ENCODE results near the gene GRIN2A.

The GRIN2A gene

GRCh38 chr16:10226987-10227306 lies 44.7 kb upstream of the GRIN2A start:
- DNase-seq (ENCODE audit: low read depth in 1 of 2, low spot score in 1 of 2) = no peak
- no peak overlapping the region for H3K27ac ChIP-seq (replicated peaks)
- TF ChIP-seq REST (IDR thresholded peaks at IDR 0.05; ENCODE audit: insufficient replicate concordance, low read depth) = no peak
- no peak for TF ChIP-seq CTCF (IDR thresholded peaks at IDR 0.05; ENCODE audit: insufficient read depth, low read length)
- no peak for TF ChIP-seq POLR2AphosphoS5 (IDR thresholded peaks at IDR 0.05; ENCODE audit: low read depth)
- no peak for TF ChIP-seq GABPA (IDR thresholded peaks at IDR 0.05; ENCODE audit: low read depth)
- TF ChIP-seq SPI1 (IDR thresholded peaks at IDR 0.05; ENCODE audit: borderline replicate concordance, low read depth) = no peak

GRCh38 chr16:10226141-10226986 lies 44.1 kb upstream of the GRIN2A start:
- Histone ChIP-seq H3K4me3 (replicated peaks; ENCODE audit: insufficient read depth, low read length) (no peak overlapping the region), H3K27ac (replicated peaks) (no peak overlapping the region), H3K27me3 (ENCODE audit: insufficient read depth, poor library complexity, severe bottlenecking) (no peaks in the 10 kb centered on the region)
- DNase-seq (ENCODE audit: low read depth in 1 of 2, low spot score in 1 of 2) = no peak
- TF ChIP-seq GABPA (IDR thresholded peaks at IDR 0.05; ENCODE audit: low read depth) (no peak), SPI1 (IDR thresholded peaks at IDR 0.05; ENCODE audit: borderline replicate concordance, low read depth) (no peak), CTCF (IDR thresholded peaks at IDR 0.05; ENCODE audit: insufficient read depth, low read length) (no peak), POLR2AphosphoS5 (IDR thresholded peaks at IDR 0.05; ENCODE audit: low read depth) (no peak), REST (IDR thresholded peaks at IDR 0.05; ENCODE audit: insufficient replicate concordance, low read depth) (no peak)

More at GRCh38 chr16:10226987-10227306, 44.7 kb upstream of the GRIN2A start:
- H3K27me3 ChIP-seq (ENCODE audit: insufficient read depth, poor library complexity, severe bottlenecking) = no peaks in the 10 kb centered on the region
- H3K4me3 ChIP-seq (replicated peaks; ENCODE audit: insufficient read depth, low read length) = no peak overlapping the region

- no peak for TF ChIP-seq REST (IDR thresholded peaks at IDR 0.05; ENCODE audit: insufficient replicate concordance, low read depth)
- TF ChIP-seq CTCF (IDR thresholded peaks at IDR 0.05; ENCODE audit: insufficient read depth, low read length) = no peak
- TF ChIP-seq POLR2AphosphoS5 (IDR thresholded peaks at IDR 0.05; ENCODE audit: low read depth) = no peak
- TF ChIP-seq SPI1 (IDR thresholded peaks at IDR 0.05; ENCODE audit: borderline replicate concordance, low read depth) = no peak
- TF ChIP-seq GABPA (IDR thresholded peaks at IDR 0.05; ENCODE audit: low read depth) = no peak
- no peak for DNase-seq (ENCODE audit: low read depth in 1 of 2, low spot score in 1 of 2)
- Histone ChIP-seq H3K27me3 (ENCODE audit: insufficient read depth, poor library complexity, severe bottlenecking) (no peaks in the 10 kb centered on the region), H3K27ac (replicated peaks) (no peak overlapping the region), H3K4me3 (replicated peaks; ENCODE audit: insufficient read depth, low read length) (no peak overlapping the region)
Observed at GRCh38 chr16:10225653-10226052, 43.4 kb upstream of the GRIN2A start.

Data from HL-60 (cell line).